Adipose tissue (tissue), 3 donors: Measurements from ENCODE around the gene MRGPRD. TPM values are rescaled to one million over a fixed set of nuclear protein-coding genes. Genes with fewer than 3 reads are reported as not detected.

Experiments
- polyA plus RNA-seq, 3 donors: library from polyadenylated mRNA; stranded (reverse); fragments of 200-250 nt; gene quantifications; one replicate each; pipeline ENCODE4 v1.2.3, GENCODE V29; 2013
- donor health status: healthy with polysubstance abuse.
- donor health status: Bipolar disorder and iron deficiency.
- donor health status: healthy.

The MRGPRD gene
- polyA plus RNA-seq, 3 donors = 0.07 TPM; not detected in 2

Other genes starting within 250 kb of the MRGPRD start
- 1 to 10 TPM in 2 of 3 donors, under 1 TPM in 1; 0.71 to 1.5 (median 1.5) TPM for gene TESMIN, start 229.5 kb downstream of the MRGPRD start, polyA plus RNA-seq
- gene CPT1A, start 139.1 kb downstream of the MRGPRD start, polyA plus RNA-seq = 10 to 100 TPM in 2 of 3 donors, 1 to 10 TPM in 1; 9.4 to 19.7 (median 11.6) TPM
- gene MRPL21, start 77.2 kb downstream of the MRGPRD start, polyA plus RNA-seq = 10 to 100 TPM; 51.8 to 69.3 (median 65.1) TPM
- 10 to 100 TPM in 2 of 3 donors, 1 to 10 TPM in 1; 7.4 to 23.7 (median 11.3) TPM for gene IGHMBP2, start 77.1 kb downstream of the MRGPRD start, polyA plus RNA-seq
- 10 to 100 TPM in 2 of 3 donors, 1 to 10 TPM in 1; 2.0 to 34.5 (median 26.1) TPM for gene MRGPRF, start 32.3 kb upstream of the MRGPRD start, polyA plus RNA-seq
- 10 to 100 TPM in 1 of 3 donors, 1 to 10 TPM in 2; 5.7 to 16.4 (median 8.8) TPM for gene TPCN2, start 67.9 kb upstream of the MRGPRD start, polyA plus RNA-seq
- 1 to 10 TPM in 1 of 3 donors, under 1 TPM in 2; 0.09 to 2.0 (median 0.34) TPM for gene SMIM38, start 174.9 kb upstream of the MRGPRD start, polyA plus RNA-seq